H1 (cell line): ENCODE data around the gene RFFL. TPM values are rescaled to one million over a fixed set of nuclear protein-coding genes. Genes with fewer than 3 reads are reported as not detected.

Experiments
- BRCA1 ChIP-seq: IDR thresholded peaks from 2 replicates; pipeline ENCODE4 v1.6.1; 2012; ENCODE audit warnings: low read depth, low read length, improper control_type of control experiment
- CREB1 ChIP-seq: IDR thresholded peaks from 2 replicates; pipeline ENCODE4 v1.6.1; 2012; ENCODE audit warnings: inconsistent platforms
- CTBP2 ChIP-seq: IDR thresholded peaks from 2 replicates; pipeline ENCODE4 v1.7.0; 2011; ENCODE audit warnings: borderline replicate concordance, mild to moderate bottlenecking, moderate library complexity, mixed read lengths, low read length; ENCODE audit not compliant: insufficient read depth, insufficient read length
- JUN ChIP-seq: IDR thresholded peaks from 2 replicates; pipeline ENCODE4 v1.6.1; 2011; ENCODE audit warnings: low read depth, mild to moderate bottlenecking, improper control_type of control experiment, low read length
- KDM4A ChIP-seq: IDR thresholded peaks from one replicate; pipeline ENCODE4 v1.7.1; 2012; ENCODE audit warnings: low read depth, mild to moderate bottlenecking, moderate library complexity, low read length, inconsistent platforms; ENCODE audit not compliant: severe bottlenecking
- KDM5A ChIP-seq: fragments of 200-600 bp; IDR thresholded peaks from 2 replicates; pipeline ENCODE4 v1.7.1; 2012; ENCODE audit warnings: mild to moderate bottlenecking, low read length, inconsistent platforms, mixed read lengths
- NANOG ChIP-seq: IDR thresholded peaks from 2 replicates; pipeline ENCODE4 v1.6.1; 2011; ENCODE audit warnings: low read length, low read depth, mild to moderate bottlenecking, inconsistent platforms; ENCODE audit not compliant: insufficient read depth, poor library complexity, severe bottlenecking
- POLR2AphosphoS5 ChIP-seq: IDR thresholded peaks from 2 replicates; pipeline ENCODE4 v1.6.1; 2011; ENCODE audit warnings: low read depth, low read length
- POU5F1 ChIP-seq: IDR thresholded peaks from 2 replicates; pipeline ENCODE4 v1.6.1; 2011; ENCODE audit warnings: low read depth, mild to moderate bottlenecking, low read length, moderate library complexity
- RBBP5 ChIP-seq: IDR thresholded peaks from 2 replicates; pipeline ENCODE4 v1.7.1; 2012; ENCODE audit warnings: low read depth, mild to moderate bottlenecking, inconsistent platforms, low read length, moderate library complexity, borderline replicate concordance
- SP2 ChIP-seq: IDR thresholded peaks from 2 replicates; pipeline ENCODE4 v1.6.1; 2012; ENCODE audit warnings: mild to moderate bottlenecking, low read length, inconsistent platforms
- SP4 ChIP-seq: IDR thresholded peaks from 2 replicates; pipeline ENCODE4 v1.6.1; 2012; ENCODE audit warnings: low read length, inconsistent platforms
- YY1 ChIP-seq: IDR thresholded peaks from 2 replicates; pipeline ENCODE4 v1.6.1; 2011; ENCODE audit warnings: low read depth, mild to moderate bottlenecking, low read length
- polyA plus RNA-seq, 7 experiments: library from polyadenylated mRNA; depleted of rRNA in 3 of 7; stranded (reverse) in 5 of 7; unstranded in 2 of 7; fragments of >200 nt in 5 of 7; fragments of 200-250 nt in 2 of 7; gene quantifications; 1 replicate in 5 of 7; 2 replicates in 1 of 7; 4 replicates in 1 of 7; pipeline versions ENCODE4 v1.2.1 to v1.2.3, GENCODE V29; 2011 to 2013; ENCODE audit warnings: missing spikeins in 2 of 7, mixed read lengths in 2 of 7
- total RNA-seq: library from RNA; stranded (reverse); fragmentation: NEBNext Ultra II Directional; extraction: Animal tissue kit (Norgen Biotek cat#: 25700); gene quantifications from 2 replicates; pipeline ENCODE4 v1.2.1, GENCODE V29; 2021

RFFL gene
- total and polyA plus RNA-seq, 2 of the 8 experiments (the other 6 are each of a cell fraction or from before 2014, with no cell fraction given), result 14.0 to 24.5 TPM

DNA sequence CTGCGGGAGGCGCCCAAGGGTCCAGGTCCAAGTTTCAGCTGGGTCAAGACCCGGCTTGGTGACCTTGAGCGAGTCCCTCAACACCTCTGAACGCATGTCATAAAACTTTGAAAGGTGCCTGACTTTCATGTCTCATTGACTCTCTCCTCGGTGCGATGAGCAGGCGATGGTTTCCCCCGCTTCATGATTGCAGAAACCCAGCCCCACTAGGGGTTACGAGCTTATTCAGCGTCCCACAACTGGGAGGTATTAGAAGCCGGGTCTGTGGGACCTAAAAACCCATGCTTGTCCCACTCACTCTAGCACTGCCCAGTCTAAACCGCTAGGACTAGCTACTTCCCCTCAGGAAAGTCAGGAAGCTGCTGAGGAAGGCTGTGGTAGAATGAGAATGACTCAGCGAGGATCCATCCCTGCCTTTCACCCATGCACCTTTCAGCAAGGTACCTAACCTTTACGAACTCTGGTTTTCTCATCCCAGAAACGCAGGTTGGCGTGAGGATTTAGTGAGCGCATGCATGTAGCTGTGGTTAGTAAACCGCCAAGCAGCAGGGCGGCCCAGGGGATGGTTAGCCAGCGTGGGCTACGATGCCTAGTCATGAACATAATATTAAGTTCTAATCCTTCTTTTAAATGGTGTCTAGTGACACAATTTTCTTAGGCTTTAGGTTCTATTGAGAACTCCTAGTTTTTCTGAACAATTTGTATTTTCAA is 26.2 kb upstream of the RFFL start (continued):
- TF ChIP-seq CREB1, result no peak
- TF ChIP-seq NANOG, result no peak
- no peak for TF ChIP-seq RBBP5
- TF ChIP-seq KDM5A, result no peak
- no peak for TF ChIP-seq BRCA1
- TF ChIP-seq POU5F1, result no peak
- no peak for TF ChIP-seq POLR2AphosphoS5
- TF ChIP-seq CTBP2, result no peak
- no peak; the same call in 1 of the 2 replicates for TF ChIP-seq SP2
- TF ChIP-seq KDM4A, result peak; percentile 3
- TF ChIP-seq SP4, result no peak
- TF ChIP-seq JUN, result no peak
- no peak for TF ChIP-seq YY1
